GM19043 (cell line): ENCODE measurements around the gene AGFG1.

Source experiments
- ATAC-seq: cut with Tn5 transposase; IDR thresholded peaks from one replicate; pipeline ENCODE4 v1.9.1; 2021; ENCODE audit warnings: low read depth; ENCODE audit not compliant: unreplicated experiment

AGFG1 gene

DNA sequence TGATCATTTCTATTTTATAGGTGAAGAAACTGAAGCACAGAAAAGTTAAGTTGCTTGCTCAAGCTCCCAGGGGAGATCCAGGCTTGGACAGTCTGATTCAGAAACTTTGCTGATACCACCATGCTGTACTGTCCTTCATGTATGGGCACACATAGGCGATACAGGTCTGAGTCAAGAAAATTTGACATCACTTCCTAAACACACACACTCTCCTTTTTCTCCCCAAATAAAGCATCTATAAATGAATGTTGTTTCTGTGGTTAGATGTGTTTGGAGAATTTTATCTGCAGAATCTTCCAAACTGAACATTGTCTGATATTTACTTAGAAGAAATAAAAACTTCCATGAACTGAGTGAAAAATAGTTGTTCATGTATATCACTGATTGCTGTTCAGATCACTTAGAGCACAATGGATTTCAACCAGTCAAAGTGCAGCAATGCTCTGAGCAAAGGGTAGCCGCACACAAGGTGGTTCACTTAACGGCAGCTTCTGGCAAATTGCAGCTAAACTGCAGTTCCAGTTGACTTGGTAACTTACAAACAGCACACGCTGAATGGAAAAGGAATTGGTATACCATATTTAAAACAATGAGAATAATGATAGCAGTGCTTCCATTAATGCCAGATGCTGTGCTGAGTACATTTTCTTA lies 10.0 kb upstream of the AGFG1 start:
- ATAC-seq = peak; percentile 17

DNA sequence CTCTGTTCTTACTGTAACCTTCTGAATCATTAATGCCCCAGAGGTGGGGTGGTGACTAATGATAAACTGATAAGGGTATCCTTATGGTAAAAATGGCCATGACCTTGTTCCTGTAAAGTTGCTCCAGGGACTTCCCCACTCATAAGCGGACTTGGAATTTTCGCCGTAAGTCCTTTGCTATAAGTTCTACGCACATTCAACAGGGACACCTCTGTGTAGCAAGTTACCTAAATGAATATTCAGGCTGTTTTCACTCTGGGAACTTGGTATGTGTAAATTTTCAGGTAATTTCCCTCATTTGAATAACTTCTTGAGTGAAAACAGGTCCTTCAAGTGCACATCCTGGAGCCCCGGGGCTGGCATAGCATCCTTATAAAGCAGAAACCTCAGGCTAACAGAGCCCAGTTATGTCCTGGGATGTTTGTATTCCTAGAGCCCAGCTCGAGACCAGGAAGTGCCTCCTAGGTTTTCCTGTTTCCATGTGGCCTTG lies 9.4 kb upstream of the AGFG1 start:
- ATAC-seq = peak; percentile 58

DNA sequence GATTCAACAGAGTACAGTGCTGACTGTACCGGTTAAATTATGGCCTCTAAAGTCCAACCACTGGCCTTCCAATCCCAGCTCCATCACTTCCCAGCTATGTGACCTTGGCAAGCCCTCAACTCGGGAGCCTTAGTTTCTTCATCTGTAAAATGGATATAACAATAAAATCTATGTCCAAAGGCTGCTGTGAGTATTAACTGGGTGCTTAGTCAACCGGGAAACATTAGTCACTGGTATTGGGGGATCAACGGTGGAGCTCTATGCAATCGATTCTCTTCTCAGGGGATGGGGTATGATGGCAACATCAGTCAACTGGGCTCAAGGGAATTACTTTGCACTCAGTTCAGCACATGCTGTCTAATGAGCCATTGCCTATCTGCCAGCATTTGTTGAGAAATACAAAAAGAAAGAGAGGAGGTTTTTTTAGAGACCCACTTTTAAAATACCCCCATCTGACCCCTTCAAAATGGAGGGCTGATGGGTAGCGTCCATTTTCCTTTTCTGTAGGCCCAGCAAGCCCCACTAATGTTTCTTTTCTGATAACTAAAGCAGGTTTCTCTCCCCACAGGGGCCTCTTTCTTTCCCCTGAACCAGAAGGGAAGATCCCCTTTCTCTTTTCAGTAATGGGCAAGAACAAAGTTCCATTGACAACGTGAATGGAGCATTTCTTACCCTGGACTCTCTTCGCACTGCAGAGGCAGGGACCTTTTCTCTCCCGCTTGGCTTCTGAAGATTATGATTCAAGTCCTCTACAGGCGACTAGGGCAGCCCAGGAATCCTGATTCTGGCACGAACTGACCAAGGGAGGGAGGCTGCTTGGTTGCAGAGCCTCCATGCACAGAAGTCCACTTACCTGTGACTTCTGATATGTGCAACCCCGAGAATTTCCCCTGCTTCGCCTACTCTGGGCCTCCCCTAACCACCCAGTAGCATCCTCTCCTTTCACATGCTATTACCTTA lies 8.7 kb upstream of the AGFG1 start:
- ATAC-seq = peak; percentile 24

GRCh38 chr2:227464361-227464760 lies 7.6 kb upstream of the AGFG1 start:
- no peak for ATAC-seq

DNA sequence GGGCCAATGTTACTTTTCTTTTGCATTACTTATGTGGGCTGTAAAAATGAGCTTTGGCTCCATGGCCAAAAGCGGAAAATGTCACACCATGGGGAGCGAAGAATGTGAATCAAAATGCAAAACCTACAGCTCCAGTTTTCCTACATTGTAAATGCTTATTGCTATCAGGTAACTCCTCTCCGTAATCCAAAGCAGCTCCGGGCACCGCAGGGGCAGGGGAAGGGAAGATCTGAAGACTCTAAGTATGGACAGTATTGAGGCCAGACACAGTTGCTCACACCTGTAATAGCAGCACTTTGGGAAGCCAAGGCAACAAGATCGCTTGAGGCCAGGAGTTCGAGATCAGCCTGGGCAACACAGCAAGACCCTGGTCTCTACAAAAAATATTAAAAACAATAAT lies 7.1 kb upstream of the AGFG1 start:
- ATAC-seq = no peak

DNA sequence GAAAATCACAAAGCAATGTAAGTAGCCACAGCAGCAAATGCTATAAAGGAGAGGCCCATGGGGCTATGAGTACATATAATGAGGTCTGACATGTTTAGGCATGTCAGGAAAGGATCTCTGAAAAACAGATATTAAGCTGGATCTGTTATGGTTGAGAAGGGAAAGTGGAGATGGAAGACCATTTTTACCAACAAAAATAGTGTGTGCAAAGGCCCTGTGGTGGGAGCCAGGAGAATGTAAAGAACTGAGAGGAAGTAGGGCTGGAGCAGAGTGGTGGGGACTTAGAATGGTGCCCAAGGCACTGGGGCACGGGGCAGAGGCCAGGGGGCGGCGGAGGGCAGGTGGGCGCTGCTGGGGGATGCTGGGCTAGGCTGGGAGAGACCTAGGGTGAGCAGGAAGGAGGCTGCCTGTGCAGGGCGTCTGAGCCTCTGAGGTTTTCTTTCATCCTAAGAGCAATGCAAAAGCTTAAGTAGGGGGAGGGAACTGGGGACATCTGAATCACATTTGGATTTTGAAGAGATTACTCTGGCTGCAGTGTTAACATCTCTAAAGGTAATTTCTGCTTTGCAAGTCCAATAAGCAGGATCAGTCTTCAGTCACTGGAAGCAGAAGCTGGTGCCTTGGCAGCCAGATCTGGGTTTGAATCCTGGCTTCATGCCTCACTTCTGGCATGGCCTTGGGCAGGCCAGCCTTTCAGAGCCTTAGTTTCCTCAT lies 4.9 kb upstream of the AGFG1 start:
- ATAC-seq = no peak

DNA sequence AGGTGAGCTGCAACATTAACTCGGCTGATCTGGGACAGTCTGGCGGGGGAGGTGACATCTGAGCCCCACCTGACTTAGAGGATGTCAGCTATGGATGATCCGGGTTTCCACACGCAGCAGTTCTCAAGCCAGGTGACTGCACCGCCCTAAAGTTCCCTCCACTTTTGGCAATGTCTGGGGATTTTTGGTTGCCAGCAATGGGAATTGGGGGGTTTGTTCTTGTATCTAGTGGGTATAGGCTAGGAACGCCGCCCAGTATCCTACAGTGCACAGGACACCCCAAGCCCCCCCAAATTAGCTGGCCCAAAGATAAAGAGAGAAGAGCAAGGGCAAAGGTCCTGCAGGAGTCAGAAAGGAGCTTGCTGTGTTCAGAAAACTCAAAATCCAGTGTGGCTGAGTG lies 544 bp upstream of the AGFG1 start:
- no peak for ATAC-seq

DNA sequence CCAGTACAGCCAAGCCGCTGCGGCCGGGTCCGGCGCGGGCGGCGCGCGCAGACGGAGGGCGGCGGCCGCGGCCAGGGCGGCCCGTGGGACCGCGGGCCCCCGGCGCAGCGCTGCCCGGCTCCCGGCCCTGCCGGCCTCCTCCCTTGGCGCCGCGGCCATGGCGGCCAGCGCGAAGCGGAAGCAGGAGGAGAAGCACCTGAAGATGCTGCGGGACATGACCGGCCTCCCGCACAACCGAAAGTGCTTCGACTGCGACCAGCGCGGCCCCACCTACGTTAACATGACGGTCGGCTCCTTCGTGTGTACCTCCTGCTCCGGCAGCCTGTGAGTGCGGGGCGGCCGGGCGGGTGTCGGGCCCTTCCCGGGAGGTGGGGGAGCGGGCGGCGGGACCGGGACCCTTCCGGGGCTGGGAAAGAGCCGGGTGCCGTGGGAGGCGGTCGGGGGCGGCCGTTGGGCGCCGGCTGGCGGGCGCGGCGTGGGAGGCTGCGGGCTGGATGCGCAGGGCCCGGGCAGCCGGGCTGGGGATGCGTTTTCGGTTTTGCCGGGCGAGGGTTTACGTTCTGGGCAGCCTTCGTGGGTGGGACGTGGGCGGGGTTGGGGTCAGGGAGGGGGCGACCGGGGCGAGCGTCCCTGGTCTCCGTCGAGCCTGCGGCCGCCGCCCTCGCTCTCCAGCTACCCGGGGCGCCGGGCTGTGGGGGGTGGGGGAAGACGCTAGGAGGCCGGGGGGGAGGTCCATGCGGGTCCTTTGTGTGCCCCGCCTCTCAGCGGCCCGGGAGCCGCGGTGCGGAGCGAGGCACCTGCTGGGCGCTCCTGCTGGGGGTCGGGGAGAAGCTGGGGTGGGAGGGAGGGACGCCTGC lies 537 bp downstream of the AGFG1 start:
- ATAC-seq = peak; percentile 61

DNA sequence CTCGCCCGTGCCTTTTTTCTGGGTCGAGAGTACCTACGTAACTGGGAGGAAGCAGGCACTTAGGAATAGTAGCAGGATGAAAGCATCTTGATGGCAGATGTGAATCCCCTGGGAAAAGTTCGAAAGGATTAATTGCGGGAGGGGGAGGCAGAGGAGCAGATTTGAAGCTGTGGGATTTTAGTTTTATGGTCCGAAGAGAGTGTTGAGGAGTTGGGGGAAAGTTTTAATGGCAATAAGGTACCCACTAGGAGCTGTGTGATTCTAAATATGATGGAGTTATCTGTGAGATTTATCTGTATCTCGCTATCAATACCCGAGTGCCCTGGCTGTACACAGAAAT lies 1.1 kb downstream of the AGFG1 start:
- no peak for ATAC-seq

DNA sequence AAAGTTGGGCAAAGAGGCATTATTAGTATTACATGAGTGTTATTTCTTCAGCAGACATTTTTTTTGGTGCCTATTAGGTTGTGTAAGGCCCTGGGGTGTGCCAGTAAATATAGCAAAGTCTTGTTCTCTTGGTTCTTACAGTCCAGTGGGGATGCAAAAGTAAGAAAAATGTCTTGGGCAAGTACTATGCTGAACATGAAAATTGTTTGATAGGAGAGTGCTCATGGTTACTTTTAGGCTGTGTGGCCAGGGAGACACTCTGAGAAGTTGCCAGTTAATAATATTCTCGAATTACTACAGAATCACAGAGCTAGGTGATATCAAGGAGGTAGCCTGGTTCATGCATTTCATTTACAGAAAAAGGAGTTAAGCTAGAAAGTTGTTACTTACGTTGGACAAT lies 1.9 kb downstream of the AGFG1 start:
- ATAC-seq = no peak

DNA sequence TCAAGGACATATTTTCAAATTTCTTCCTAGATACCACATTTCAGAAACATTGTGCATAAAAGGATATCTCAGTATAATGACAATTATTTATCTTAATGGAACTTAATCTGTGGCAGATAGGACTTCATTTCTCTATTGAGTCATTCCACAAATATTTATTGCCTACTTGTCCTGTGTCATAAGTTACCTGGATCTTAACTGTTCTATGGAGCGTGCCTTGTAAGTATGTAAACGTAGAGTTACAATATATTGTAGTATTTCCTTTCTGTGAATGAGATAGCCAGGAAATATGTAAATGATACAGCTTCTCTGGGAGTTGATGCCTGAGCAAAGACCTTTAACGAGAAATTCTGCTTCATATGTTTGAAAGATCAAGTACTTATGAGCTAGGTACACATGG lies 2.5 kb downstream of the AGFG1 start:
- ATAC-seq = no peak

GRCh38 chr2:227477291-227477690 lies 5.3 kb downstream of the AGFG1 start:
- ATAC-seq = no peak

DNA sequence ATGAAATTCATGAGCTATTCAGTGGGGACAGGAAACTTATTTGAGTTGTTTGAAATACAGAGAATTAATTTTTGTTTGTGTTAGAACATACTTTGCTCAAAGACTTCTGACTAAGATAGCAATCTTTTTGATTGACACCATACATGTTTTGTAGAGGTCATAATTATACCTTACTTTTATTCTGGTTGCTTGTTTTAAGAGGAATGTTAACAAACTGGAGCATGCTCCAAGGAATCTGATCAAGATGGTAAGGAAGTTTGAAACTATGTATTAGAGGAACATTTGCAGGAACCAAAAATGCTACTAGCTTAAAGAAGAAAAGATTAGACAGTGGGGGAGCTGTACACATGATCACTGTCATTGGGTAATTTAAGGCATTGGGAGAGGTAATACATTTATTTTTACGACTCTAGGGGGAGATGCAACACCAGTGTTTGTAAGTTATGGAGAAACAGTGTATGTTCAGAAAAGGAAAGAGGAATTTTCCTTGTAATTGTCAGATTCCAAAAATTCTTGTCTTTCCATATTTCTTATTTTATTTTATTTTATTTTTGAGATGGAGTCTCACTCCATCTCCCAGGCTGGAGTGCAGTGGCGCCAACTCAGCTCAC lies 8.0 kb downstream of the AGFG1 start:
- ATAC-seq = peak; percentile 28

DNA sequence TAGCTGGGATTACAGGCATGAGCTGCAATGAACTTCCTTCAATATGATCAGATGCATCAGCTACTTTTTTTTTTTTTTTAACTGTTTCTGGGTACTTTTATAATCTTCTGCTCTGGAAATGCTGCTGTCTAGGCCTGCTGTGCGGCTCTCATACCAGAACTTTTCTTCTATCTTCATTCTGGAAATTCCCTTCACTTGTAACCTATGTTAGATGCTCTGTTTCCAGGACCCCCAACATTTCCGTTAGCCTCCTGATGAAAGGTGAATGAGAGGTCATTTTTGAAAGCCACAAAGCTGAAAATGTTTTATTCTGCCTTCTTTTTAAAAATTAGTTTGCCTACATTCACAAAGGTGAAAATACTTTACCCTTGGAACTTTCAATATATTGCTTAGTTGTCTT lies 8.6 kb downstream of the AGFG1 start:
- peak; percentile 30 for ATAC-seq

- ATAC-seq = peak; percentile 91
Measured at GRCh38 chr2:227482638-227483340, 10.8 kb downstream of the AGFG1 start.

- no peak for ATAC-seq
Measured at GRCh38 chr2:227485429-227485828, 13.5 kb downstream of the AGFG1 start.

DNA sequence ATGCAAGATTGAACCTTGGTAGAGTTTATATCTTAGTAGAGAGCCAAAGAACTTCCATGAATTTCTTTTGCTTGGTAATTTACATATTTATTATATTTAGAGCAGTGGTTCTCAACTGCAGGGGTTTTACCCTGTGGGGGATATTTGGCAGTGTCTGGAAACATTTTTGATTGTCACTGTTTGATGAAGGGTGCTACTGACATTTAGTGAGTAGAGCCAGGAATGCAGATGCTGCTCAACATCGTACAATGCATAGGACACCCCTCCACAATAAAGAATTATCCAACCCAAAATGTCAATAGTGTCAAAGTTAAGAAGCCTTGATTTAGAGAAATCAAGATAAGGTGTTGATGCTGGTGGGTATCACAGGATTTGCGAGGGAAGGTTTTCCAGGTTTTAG lies 14.7 kb downstream of the AGFG1 start:
- ATAC-seq = no peak

- ATAC-seq = no peak
Measured at GRCh38 chr2:227488045-227488444, 16.1 kb downstream of the AGFG1 start.

GRCh38 chr2:227491386-227491785 lies 19.4 kb downstream of the AGFG1 start:
- no peak for ATAC-seq
